HUDEP-2 (cell line): ENCODE results near the gene TCERG1L.

Experiments used
- DNase-seq, 76 experiments: peaks; one replicate each; lab custom pipeline; 2025; ENCODE audit not compliant: unreplicated experiment in 76 of 76; lab: John Stamatoyannopoulos, UW

TCERG1L gene

GRCh38 chr10:131271966-131272365, 39.6 kb downstream of the TCERG1L start:
- DNase-seq, result no peak

GRCh38 chr10:131271195-131271880, 40.2 kb downstream of the TCERG1L start:
- DNase-seq, result no peak

- DNase-seq, result no peak
These were observed 40.9 kb downstream of the TCERG1L start for GRCh38 chr10:131270461-131271190.

GRCh38 chr10:131269776-131270460, 41.6 kb downstream of the TCERG1L start:
- DNase-seq, result no peak

- DNase-seq, result no peak
These were observed 43.8 kb downstream of the TCERG1L start for GRCh38 chr10:131267814-131268095.

GRCh38 chr10:131266936-131267813, 44.3 kb downstream of the TCERG1L start:
- no peak for DNase-seq

GRCh38 chr10:131264110-131264788, 47.3 kb downstream of the TCERG1L start:
- DNase-seq, result no peak

- DNase-seq, result no peak
These were observed 49.5 kb downstream of the TCERG1L start for GRCh38 chr10:131261890-131262475.

GRCh38 chr10:131260452-131261211, 50.9 kb downstream of the TCERG1L start:
- DNase-seq, result no peak

GRCh38 chr10:131260031-131260430, 51.5 kb downstream of the TCERG1L start:
- DNase-seq, result no peak

- no peak for DNase-seq
These were observed 52.0 kb downstream of the TCERG1L start for GRCh38 chr10:131259535-131259934.

- DNase-seq, result no peak
These were observed 53.3 kb downstream of the TCERG1L start for GRCh38 chr10:131258256-131258655.

- DNase-seq, result no peak
These were observed 54.5 kb downstream of the TCERG1L start for GRCh38 chr10:131257027-131257426.

- DNase-seq, result no peak
These were observed 56.7 kb downstream of the TCERG1L start for GRCh38 chr10:131254859-131255252.

GRCh38 chr10:131253931-131254858, 57.3 kb downstream of the TCERG1L start:
- DNase-seq, result no peak

- DNase-seq, result no peak
These were observed 58.8 kb downstream of the TCERG1L start for GRCh38 chr10:131252567-131253276.

GRCh38 chr10:131251146-131251541, 60.4 kb downstream of the TCERG1L start:
- no peak for DNase-seq
